HCT116 (cell line): ENCODE results near the gene NANOGP8. TPM values are rescaled to one million over a fixed set of nuclear protein-coding genes. Genes with fewer than 3 reads are reported as not detected.

Source experiments
- ATAC-seq: fragments of 200-7000 bp; cut with Tn5 transposase; 2 replicates; pipeline ENCODE4 v1.9.1; 2020; ENCODE audit warnings: mild to moderate bottlenecking, moderate library complexity
- BruUV-seq: library from RNA; stranded (reverse); fragments of 400-500 nt; replicated peaks from 2 replicates; lab custom pipeline; 2021; lab: Mats Ljungman, UMichigan
- CTCF ChIA-PET: fragments of 300-600 bp; sonication (Branson Sonifier 250); formaldehyde crosslinking; loops from one replicate; lab custom pipeline; 2021; ENCODE audit warnings: antibody characterized with exemption; lab: Charles Lee
- POLR2A ChIA-PET: fragments of 300-600, 350-600 bp; sonication (Branson Sonifier 250); formaldehyde crosslinking; loops from one replicate; lab custom pipeline; 2021; ENCODE audit warnings: antibody characterized with exemption; lab: Charles Lee
- RAD21 ChIA-PET, 2 experiments: fragments of 300-600 bp; sonication (Branson Sonifier 250); formaldehyde crosslinking; loops; one replicate each; lab custom pipeline; 2023; ENCODE audit warnings: low total read pairs in 2 of 2; ENCODE audit not compliant: uncharacterized antibody in 2 of 2, unreplicated experiment in 2 of 2, low non-redundant PET in 1 of 2; lab: Charles Lee
- DNase-seq: peaks from one replicate; pipeline ENCODE4 v3.0.0-alpha.2; 2010; ENCODE audit warnings: low read depth, low spot score
- H2AFZ ChIP-seq: fragments of 200-600 bp; shearing (Covaris generic), sonication (generic); 2 replicates; pipeline ENCODE4 v1.6.1; 2017; ENCODE audit warnings: low read depth, mixed run types, mixed read lengths, antibody characterized with exemption, low read length; ENCODE audit not compliant: poor library complexity, severe bottlenecking
- H3K27ac ChIP-seq: 2 replicates; pipeline ENCODE4 v1.5.1; 2012; ENCODE audit warnings: low read depth, low read length
- H3K27me3 ChIP-seq: fragments of 200-600 bp; sonication (generic); 2 replicates; pipeline ENCODE4 v1.6.1; 2016; ENCODE audit warnings: mixed run types, low read length, mixed read lengths; ENCODE audit not compliant: insufficient read depth
- H3K36me3 ChIP-seq, 2 experiments: fragments of 200-500 bp in 1 of 2; fragments of 200-600 bp in 1 of 2; sonication (Bioruptor generic) in 1 of 2; sonication (generic) in 1 of 2; 2 replicates each; pipeline versions ENCODE4 v1.5.1 to v1.6.1; 2014 to 2016; ENCODE audit warnings: low read length in 2 of 2, inconsistent platforms in 1 of 2, mixed read lengths in 1 of 2, mixed run types in 1 of 2; ENCODE audit not compliant: insufficient read depth in 2 of 2, control insufficient read depth in 1 of 2
- H3K4me1 ChIP-seq, 2 experiments: fragments of 200-600 bp in 1 of 2; sonication (generic) in 1 of 2; 2 replicates each; pipeline versions ENCODE4 v1.5.1 to v1.6.1; 2012 to 2017; ENCODE audit warnings: low read length in 2 of 2, inconsistent platforms in 1 of 2, mild to moderate bottlenecking in 1 of 2, mixed read lengths in 1 of 2, mixed run types in 1 of 2, moderate library complexity in 1 of 2; ENCODE audit not compliant: insufficient read depth in 2 of 2, control insufficient read depth in 1 of 2
- H3K4me2 ChIP-seq: fragments of 200-600 bp; sonication (generic); 2 replicates; pipeline ENCODE4 v1.6.1; 2017; ENCODE audit warnings: mixed run types, low read length, mixed read lengths
- H3K4me3 ChIP-seq, 2 experiments: fragments of 200-600 bp in 1 of 2; sonication (generic) in 1 of 2; replicated peaks in 1 of 2; 2 replicates each; pipeline ENCODE4 v1.5.1; 2011 to 2016; ENCODE audit warnings: low read length in 2 of 2, control low read depth in 1 of 2, low read depth in 1 of 2, mild to moderate bottlenecking in 1 of 2, mixed read lengths in 1 of 2, mixed run types in 1 of 2
- H3K79me2 ChIP-seq: fragments of 200-600 bp; sonication (generic); 2 replicates; pipeline ENCODE4 v1.6.1; 2017; ENCODE audit warnings: mild to moderate bottlenecking, mixed run types, low read length, moderate library complexity, mixed read lengths; ENCODE audit not compliant: insufficient read depth
- H3K9ac ChIP-seq: fragments of 200-600 bp; sonication (generic); 2 replicates; pipeline ENCODE4 v1.6.1; 2016; ENCODE audit warnings: low read length, mixed read lengths
- H3K9me2 ChIP-seq: fragments of 200-600 bp; sonication (generic), shearing (Covaris generic); 2 replicates; pipeline ENCODE4 v1.6.1; 2017; ENCODE audit warnings: mixed run types, mild to moderate bottlenecking, moderate library complexity; ENCODE audit not compliant: insufficient read depth
- H3K9me3 ChIP-seq, 2 experiments: fragments of 200-500 bp in 1 of 2; fragments of 200-600 bp in 1 of 2; sonication (Bioruptor generic) in 1 of 2; sonication (generic) in 1 of 2; 2 replicates each; pipeline ENCODE4 v1.6.1; 2014 to 2017; ENCODE audit warnings: low read length in 2 of 2, mixed read lengths in 2 of 2, inconsistent platforms in 1 of 2, low read depth in 1 of 2, mild to moderate bottlenecking in 1 of 2, mixed run types in 1 of 2, moderate library complexity in 1 of 2; ENCODE audit not compliant: control insufficient read depth in 1 of 2, insufficient read depth in 1 of 2
- H4K20me1 ChIP-seq: fragments of 200-600 bp; sonication (generic), shearing (Covaris generic); 2 replicates; pipeline ENCODE4 v1.6.1; 2017; ENCODE audit warnings: mixed run types, mild to moderate bottlenecking, moderate library complexity; ENCODE audit not compliant: insufficient read depth
- CBX3 ChIP-seq: IDR thresholded peaks from 2 replicates; pipeline ENCODE4 v1.6.1; 2012; ENCODE audit warnings: low read depth
- ELF1 ChIP-seq: IDR thresholded peaks from 2 replicates; pipeline ENCODE4 v1.6.1; 2012; ENCODE audit warnings: low read depth, borderline replicate concordance
- JUND ChIP-seq: IDR thresholded peaks from 2 replicates; pipeline ENCODE4 v1.6.1; 2012
- MAX ChIP-seq: IDR thresholded peaks from 2 replicates; pipeline ENCODE4 v1.6.1; 2012
- REST ChIP-seq: IDR thresholded peaks from 2 replicates; pipeline ENCODE4 v1.6.1; 2012; ENCODE audit warnings: low read depth
- SIN3A ChIP-seq: IDR thresholded peaks from 2 replicates; pipeline ENCODE4 v1.6.1; 2012; ENCODE audit warnings: low read depth
- intact Hi-C: fragments of 100-400 bp; cut with micrococcal nuclease; formaldehyde crosslinking; loops from 2 replicates; pipeline ENCODE4 v1.10.0; 2022
- total RNA-seq: library from RNA; stranded (reverse); gene quantifications from one replicate; pipeline ENCODE4 v1.2.1, GENCODE V29; 2021; ENCODE audit not compliant: unreplicated experiment
- TF ChIP-seq, protein P1 (sequence below), 3 experiments: fragments of 200-600 bp in 1 of 3; sonication (generic) in 1 of 3; IDR thresholded peaks in 2 of 3; conservative IDR thresholded peaks in 1 of 3; 2 replicates each; pipeline ENCODE4 v1.5.1; 2012 to 2017; ENCODE audit warnings: low read depth in 2 of 3, low read length in 2 of 3, antibody characterized with exemption in 1 of 3, borderline replicate concordance in 1 of 3, control low read depth in 1 of 3, mild to moderate bottlenecking in 1 of 3, mixed read lengths in 1 of 3, mixed run types in 1 of 3, moderate library complexity in 1 of 3; ENCODE audit not compliant: insufficient read depth in 1 of 3

Gene NANOGP8
- total RNA-seq, 1 experiment from 2014 or later: not detected

DNA sequence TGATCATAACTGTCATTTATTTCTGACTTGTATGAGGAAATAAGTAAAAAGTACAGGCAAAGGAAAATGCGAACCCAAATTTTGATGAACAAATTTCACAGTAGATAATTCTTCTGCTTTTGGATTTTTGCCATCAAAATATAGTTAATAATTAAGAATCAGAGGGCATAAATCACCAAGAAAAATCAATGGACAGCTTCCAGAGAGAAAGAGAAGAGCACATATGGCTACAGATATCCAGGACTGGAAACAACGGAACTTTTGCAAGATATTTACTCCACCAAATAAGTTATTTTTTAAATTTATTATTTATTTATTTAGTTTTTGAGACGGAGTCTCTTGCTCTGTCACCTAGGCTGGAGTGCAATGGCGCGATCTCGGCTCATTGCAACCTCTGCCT is 35.1 kb upstream of the NANOGP8 start:
- no peaks in the 10 kb centered on the region for H3K79me2 ChIP-seq
- no peaks in the 10 kb centered on the region for H3K9me2 ChIP-seq
- H3K4me3 ChIP-seq: no peak overlapping the region
- H3K9ac ChIP-seq: no peak overlapping the region
- no peak for ATAC-seq
- ChIA-PET RAD21 (no interaction called here), CTCF (no interaction called here), POLR2A (no interaction called here)
- H3K27ac ChIP-seq: no peak overlapping the region
- intact Hi-C loops: no loop called here
- H3K36me3 ChIP-seq: no peaks in the 10 kb centered on the region
- no peaks in the 10 kb centered on the region for H4K20me1 ChIP-seq
- H3K4me2 ChIP-seq: no peak overlapping the region
- H3K4me1 ChIP-seq: no peaks in the 10 kb centered on the region
- no peak for TF ChIP-seq CBX3
- no peak for TF ChIP-seq MAX
- no peak for TF ChIP-seq JUND
- TF ChIP-seq ELF1: no peak
- TF ChIP-seq SIN3A: no peak
- TF ChIP-seq REST: no peak
- TF ChIP-seq, protein P1, sequence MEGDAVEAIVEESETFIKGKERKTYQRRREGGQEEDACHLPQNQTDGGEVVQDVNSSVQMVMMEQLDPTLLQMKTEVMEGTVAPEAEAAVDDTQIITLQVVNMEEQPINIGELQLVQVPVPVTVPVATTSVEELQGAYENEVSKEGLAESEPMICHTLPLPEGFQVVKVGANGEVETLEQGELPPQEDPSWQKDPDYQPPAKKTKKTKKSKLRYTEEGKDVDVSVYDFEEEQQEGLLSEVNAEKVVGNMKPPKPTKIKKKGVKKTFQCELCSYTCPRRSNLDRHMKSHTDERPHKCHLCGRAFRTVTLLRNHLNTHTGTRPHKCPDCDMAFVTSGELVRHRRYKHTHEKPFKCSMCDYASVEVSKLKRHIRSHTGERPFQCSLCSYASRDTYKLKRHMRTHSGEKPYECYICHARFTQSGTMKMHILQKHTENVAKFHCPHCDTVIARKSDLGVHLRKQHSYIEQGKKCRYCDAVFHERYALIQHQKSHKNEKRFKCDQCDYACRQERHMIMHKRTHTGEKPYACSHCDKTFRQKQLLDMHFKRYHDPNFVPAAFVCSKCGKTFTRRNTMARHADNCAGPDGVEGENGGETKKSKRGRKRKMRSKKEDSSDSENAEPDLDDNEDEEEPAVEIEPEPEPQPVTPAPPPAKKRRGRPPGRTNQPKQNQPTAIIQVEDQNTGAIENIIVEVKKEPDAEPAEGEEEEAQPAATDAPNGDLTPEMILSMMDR (IDR thresholded peaks at IDR 0.05 in 2 of 3, conservative IDR thresholded peaks at IDR 0.05 in 1 of 3; ENCODE audit: borderline replicate concordance in 1 of 3, insufficient read depth in 1 of 3, low read depth in 2 of 3, low read length in 2 of 3): no peak
- H3K27me3 ChIP-seq: no peaks in the 10 kb centered on the region
- no peaks in the 10 kb centered on the region for H3K9me3 ChIP-seq
- H2AFZ ChIP-seq: no peak overlapping the region
- no TSS peak for BruUV-seq
- DNase-seq: no peak
